GM13976 (cell line): ENCODE results near the gene GABPB1.

Experiments
- DNase-seq: peaks from one replicate; pipeline ENCODE4 v3.0.0; 2012; ENCODE audit warnings: low spot score
- in situ Hi-C: fragments of 300-500 bp; cut with MboI; formaldehyde crosslinking; loops from one replicate; pipeline ENCODE4 v1.12.0; 2022; ENCODE audit warnings: low sequenced_read_pairs, mixed read lengths, inconsistent platforms; ENCODE audit not compliant: unreplicated experiment
- TF ChIP-seq, protein P1 (sequence below): IDR thresholded peaks from 2 replicates; pipeline ENCODE4 v1.5.1; 2012; ENCODE audit warnings: borderline replicate concordance, mild to moderate bottlenecking; ENCODE audit not compliant: insufficient read depth; ENCODE audit errors: extremely low read depth, missing control alignments, control extremely low read depth

The GABPB1 gene

DNA sequence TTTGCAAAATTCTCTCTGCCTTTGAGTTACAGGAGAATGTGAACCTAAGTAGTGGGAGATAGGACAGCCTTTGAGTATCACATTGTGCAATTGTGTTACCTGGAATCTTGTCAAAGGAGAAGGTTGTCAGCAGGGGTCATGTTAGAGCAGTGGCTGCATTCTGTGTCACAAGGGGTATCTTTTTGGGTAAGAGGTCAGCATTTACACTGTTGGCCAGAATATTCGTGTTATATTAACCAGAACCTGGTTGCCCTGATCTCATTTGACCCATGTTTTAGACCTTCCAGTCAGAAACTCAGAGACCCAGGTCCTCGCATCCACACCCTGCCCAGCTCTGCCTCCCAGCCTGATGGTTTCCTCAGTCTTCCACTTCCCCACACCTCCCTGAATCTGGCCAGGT, 116.7 kb downstream of the GABPB1 start:
- DNase-seq = no peak
- in situ Hi-C loops = no loop called here
- TF ChIP-seq, protein P1, sequence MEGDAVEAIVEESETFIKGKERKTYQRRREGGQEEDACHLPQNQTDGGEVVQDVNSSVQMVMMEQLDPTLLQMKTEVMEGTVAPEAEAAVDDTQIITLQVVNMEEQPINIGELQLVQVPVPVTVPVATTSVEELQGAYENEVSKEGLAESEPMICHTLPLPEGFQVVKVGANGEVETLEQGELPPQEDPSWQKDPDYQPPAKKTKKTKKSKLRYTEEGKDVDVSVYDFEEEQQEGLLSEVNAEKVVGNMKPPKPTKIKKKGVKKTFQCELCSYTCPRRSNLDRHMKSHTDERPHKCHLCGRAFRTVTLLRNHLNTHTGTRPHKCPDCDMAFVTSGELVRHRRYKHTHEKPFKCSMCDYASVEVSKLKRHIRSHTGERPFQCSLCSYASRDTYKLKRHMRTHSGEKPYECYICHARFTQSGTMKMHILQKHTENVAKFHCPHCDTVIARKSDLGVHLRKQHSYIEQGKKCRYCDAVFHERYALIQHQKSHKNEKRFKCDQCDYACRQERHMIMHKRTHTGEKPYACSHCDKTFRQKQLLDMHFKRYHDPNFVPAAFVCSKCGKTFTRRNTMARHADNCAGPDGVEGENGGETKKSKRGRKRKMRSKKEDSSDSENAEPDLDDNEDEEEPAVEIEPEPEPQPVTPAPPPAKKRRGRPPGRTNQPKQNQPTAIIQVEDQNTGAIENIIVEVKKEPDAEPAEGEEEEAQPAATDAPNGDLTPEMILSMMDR = no peak

DNA sequence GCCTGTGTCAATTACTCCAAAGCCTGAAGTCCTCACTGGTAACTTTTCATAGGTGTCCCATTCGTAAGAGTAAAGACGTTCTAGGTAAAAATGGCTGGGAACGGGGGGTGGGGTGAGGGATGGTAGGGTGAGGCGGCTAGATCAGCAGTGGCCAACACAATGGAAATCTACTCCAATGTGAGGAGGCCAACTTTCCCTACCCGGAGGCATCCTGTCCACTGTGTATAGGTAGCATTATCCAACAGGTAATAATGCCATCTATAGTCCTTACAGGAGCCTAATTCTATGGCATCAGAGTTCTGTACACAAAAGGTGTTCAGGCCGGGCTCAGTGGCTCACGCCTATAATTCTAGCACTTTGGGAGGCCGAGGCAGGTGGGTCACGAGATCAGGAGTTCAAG, 118.6 kb downstream of the GABPB1 start:
- DNase-seq = no peak
- in situ Hi-C loops = no loop called here
- TF ChIP-seq, protein P1 = no peak

DNA sequence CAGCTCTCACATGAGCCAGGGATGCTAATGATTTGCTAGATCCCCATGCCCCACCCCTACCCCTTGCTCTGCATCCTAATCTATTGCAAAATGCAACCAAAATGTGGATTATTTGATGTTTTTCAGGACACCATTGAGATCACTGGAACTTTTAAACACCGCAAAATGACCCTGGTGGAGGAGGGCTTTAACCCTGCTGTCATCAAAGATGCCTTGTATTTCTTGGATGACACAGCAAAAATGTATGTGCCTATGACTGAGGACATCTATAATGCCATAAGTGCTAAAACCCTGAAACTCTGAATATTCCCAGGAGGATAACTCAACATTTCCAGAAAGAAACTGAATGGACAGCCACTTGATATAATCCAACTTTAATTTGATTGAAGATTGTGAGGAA, 119.2 kb downstream of the GABPB1 start:
- TF ChIP-seq, protein P1 = no peak
- no peak for DNase-seq
- in situ Hi-C loops = no loop called here

DNA sequence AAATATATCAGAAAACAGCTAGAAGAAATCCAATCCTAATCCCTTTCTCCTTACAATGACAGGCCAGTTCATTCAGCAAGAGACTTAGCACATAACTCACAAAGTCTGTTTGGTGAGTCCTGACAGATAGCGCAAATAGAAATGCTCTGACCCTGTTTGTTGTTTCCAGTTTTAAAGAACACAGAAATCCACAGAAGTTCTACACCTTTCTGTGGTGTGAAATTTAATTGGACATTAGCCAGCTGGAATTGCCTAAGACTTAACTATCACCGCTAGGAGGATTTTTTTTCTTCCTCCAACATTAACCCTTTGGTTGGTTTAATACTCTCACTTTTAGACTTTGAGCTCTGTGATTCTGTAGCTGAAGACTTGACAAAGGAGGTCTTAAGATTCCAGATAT, 120.2 kb downstream of the GABPB1 start:
- DNase-seq = no peak
- TF ChIP-seq, protein P1 = no peak
- in situ Hi-C loops = no loop called here

DNA sequence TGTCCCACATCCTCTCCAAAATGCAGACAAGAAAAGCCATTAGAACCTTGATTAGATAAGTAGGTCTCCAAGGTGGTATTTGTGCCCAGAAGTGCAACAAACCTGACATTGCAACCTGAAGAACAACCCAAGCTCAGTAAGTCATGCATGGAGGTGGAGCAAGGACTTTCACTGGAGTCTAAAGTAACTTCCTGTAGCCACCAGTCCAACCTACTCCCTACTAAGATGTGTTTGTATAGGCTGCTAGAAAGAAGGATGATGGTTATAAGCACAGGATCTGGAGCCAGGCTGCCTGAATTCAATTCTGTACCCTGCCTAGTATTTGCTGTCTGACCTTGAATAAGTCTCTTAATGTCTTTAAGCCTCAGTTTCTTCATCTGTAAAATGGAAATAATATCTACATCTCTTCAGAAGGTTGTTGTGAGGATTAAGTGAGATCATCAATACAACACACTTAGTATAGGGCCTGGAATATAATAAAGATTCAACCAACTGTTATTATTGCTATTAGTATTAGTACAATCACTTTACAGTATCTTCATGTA, 121.7 kb downstream of the GABPB1 start:
- in situ Hi-C loops = no loop called here
- TF ChIP-seq, protein P1 = no peak
- DNase-seq = no peak

DNA sequence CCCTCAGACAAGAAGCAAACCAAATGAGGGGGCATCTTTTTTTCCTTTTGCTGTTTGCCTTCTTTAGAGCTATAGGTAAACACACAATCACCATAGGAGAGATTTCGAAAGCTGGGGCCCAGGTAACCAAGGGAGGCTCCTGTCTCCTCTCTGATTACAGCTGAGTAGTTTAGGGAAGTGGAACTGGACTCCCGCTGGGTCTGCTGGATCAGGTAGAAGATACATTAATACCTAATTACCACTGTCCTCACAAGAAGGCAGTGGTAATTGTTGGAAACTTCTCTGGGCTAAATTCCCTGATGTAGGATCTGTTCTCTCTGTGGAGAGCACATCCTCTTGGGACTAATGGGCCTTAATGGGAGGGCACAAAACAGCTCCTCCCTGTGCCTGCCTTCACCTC, 122.2 kb downstream of the GABPB1 start:
- TF ChIP-seq, protein P1 = no peak
- no peak for DNase-seq
- in situ Hi-C loops = no loop called here

DNA sequence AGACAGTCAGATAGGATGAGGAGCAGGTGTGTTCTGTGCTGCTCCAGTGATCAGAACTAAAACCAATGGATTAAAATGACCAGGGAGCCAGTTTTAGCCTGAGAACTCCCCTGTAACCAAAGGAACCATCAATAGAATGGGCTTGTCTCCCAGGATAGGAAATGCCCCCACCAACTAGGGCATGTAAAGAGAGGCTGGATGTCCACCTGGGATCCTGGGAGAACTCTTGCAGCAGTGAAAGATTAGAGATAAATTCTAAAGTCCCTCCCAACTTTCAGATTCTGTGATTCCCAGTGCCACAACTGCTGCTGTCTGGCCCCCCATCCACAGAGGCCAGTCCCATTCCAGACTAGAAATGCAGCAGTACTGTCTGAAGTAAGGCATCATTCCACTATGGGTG, 123.2 kb downstream of the GABPB1 start:
- TF ChIP-seq, protein P1 = no peak
- in situ Hi-C loops = no loop called here
- DNase-seq = no peak
